Natural killer cell (primary cell): Measurements from ENCODE around the gene HSPA1A. TPM values are rescaled to one million over a fixed set of nuclear protein-coding genes. Genes with fewer than 3 reads are reported as not detected.
A peak's percentile ranks its signal among the peaks of the same experiment; 100 is the strongest.

Source experiments
- ATAC-seq, 3 donors: fragments of 150-1000 bp in 2 of 3; fragments of 200-7000 bp in 1 of 3; cut with Tn5 transposase; 1 replicate in 1 of 3; 2 replicates in 2 of 3; pipeline ENCODE4 v1.10.0; 2021; ENCODE audit warnings: mild to moderate bottlenecking in 2 of 3, moderate library complexity in 2 of 3
- DNase-seq, 2 donors: peaks; one replicate each; pipeline versions ENCODE4 v3.0.0 to v3.0.0-alpha.2; 2013 to 2021; ENCODE audit warnings: mixed read lengths in 1 of 2
- H3K27ac ChIP-seq: one replicate; pipeline ENCODE4 v1.5.1; 2013; ENCODE audit warnings: mild to moderate bottlenecking, low read length
- H3K27me3 ChIP-seq: one replicate; pipeline ENCODE4 v1.6.1; 2013; ENCODE audit warnings: low read length; ENCODE audit not compliant: control insufficient read depth, insufficient read depth
- H3K36me3 ChIP-seq: one replicate; pipeline ENCODE4 v1.6.1; 2013; ENCODE audit warnings: low read length; ENCODE audit not compliant: control insufficient read depth, insufficient read depth
- H3K4me1 ChIP-seq: one replicate; pipeline ENCODE4 v1.6.1; 2013; ENCODE audit warnings: low read length; ENCODE audit not compliant: control insufficient read depth, insufficient read depth
- H3K4me3 ChIP-seq: one replicate; pipeline ENCODE4 v1.5.1; 2013; ENCODE audit warnings: low read length
- H3K9me3 ChIP-seq: one replicate; pipeline ENCODE4 v1.6.1; 2013; ENCODE audit warnings: low read length; ENCODE audit not compliant: control insufficient read depth, insufficient read depth
- H3K27ac Mint-ChIP-seq, 2 donors: one replicate each; pipeline ENCODE4 v1.8.0; 2022; ENCODE audit warnings: mild to moderate bottlenecking in 2 of 2, mixed read lengths in 2 of 2, moderate library complexity in 1 of 2
- H3K27me3 Mint-ChIP-seq, 2 donors: one replicate each; pipeline ENCODE4 v1.8.0; 2022; ENCODE audit warnings: low read depth in 2 of 2, mixed read lengths in 2 of 2
- H3K36me3 Mint-ChIP-seq: one replicate; pipeline ENCODE4 v1.8.0; 2022; ENCODE audit warnings: mixed read lengths
- H3K4me1 Mint-ChIP-seq, 2 donors: one replicate each; pipeline ENCODE4 v1.8.0; 2022; ENCODE audit warnings: mixed read lengths in 2 of 2
- H3K4me3 Mint-ChIP-seq: one replicate; pipeline ENCODE4 v1.8.0; 2022; ENCODE audit warnings: mild to moderate bottlenecking, moderate library complexity, mixed read lengths
- H3K9me3 Mint-ChIP-seq, 2 donors: one replicate each; pipeline ENCODE4 v1.8.0; 2022; ENCODE audit warnings: mixed read lengths in 2 of 2
- whole genome bisulfite sequencing: methylation state at CpG from one replicate; pipeline ENCODE4 v1.1.7; 2013; ENCODE audit warnings: missing lambda C conversion rate; ENCODE audit not compliant: insufficient coverage; 5-methylcytosine and 5-hydroxymethylcytosine counted together
- intact Hi-C: fragments of 100-400 bp; cut with micrococcal nuclease; formaldehyde crosslinking; loops from one replicate; pipeline ENCODE4 v1.14.2; 2022
- total RNA-seq, 4 donors: library from RNA; stranded (reverse); fragments of 120-200 nt in 1 of 4; gene quantifications; one replicate each; pipeline versions ENCODE4 v1.2.3 to v1.2.4, GENCODE V29; 2013 to 2022
- TF ChIP-seq, protein P1 (sequence below): fragments of 200-600 bp; IDR thresholded peaks from one replicate; pipeline ENCODE4 v1.8.0; 2022; ENCODE audit warnings: antibody characterized with exemption

HSPA1A gene
- total RNA-seq, 3 donors from 2014 or later (not counting 1 experiment from before 2014, with no cell fraction given), result 24.4 to 34.6 (median 34.5) TPM

DNA sequence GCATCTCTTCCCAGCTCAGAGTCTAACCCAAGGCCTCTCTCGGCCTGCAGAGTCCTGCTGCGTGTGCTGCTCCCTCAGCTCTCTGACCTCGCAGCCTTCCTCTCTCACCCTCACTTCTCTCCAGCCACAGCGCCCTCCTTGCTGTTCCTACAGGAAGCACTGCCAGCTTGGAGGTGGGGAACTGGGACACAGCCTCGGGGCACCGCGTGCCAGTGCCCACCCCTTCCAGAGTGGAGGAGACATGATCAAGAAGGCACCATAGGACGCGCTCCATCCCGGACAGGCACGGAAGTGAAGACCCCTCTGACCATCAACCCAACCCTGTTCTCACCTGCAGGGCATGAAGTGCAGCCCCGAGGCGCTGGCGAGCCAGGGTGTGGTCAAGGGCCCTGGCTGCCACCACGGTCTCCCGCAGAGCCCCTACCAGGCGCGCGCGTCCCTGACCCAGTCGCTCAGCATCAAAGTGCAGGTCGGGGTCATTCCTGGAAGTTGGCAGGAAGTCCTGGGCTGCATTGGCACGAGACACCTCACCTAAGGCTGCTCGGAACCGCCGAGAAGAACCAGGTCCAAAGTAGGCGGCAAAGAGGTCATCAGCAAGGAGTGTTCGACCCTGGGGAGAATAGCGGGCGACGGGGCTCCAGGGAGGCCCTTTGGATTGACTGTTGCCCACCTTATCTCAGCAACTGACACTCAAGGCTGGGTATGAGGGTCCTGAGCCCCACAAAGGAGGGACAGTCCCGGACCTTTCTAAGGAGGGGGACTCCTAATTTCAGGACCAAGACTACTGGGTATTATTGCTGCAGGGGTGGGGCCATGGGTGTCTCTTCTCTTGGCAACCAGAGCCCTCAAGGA is 39.5 kb upstream of the HSPA1A start:
- 88% methylated on average over 32 of the region's 32 CpGs for WGBS
- no peaks in the 10 kb centered on the region for H3K36me3 Mint-ChIP-seq
- peaks cover 52% of the 10 kb centered on the region for H3K4me1 ChIP-seq
- no peak overlapping the region for H3K4me3 ChIP-seq
- intact Hi-C loops, result no loop called here
- no peaks in the 10 kb centered on the region for H3K27me3 ChIP-seq
- H3K27me3 Mint-ChIP-seq, result no peaks in the 10 kb centered on the region
- peak overlapping the region; percentile 60 to 87 for H3K27ac Mint-ChIP-seq
- peak overlapping the region; percentile 55 for H3K27ac ChIP-seq
- TF ChIP-seq, protein P1, sequence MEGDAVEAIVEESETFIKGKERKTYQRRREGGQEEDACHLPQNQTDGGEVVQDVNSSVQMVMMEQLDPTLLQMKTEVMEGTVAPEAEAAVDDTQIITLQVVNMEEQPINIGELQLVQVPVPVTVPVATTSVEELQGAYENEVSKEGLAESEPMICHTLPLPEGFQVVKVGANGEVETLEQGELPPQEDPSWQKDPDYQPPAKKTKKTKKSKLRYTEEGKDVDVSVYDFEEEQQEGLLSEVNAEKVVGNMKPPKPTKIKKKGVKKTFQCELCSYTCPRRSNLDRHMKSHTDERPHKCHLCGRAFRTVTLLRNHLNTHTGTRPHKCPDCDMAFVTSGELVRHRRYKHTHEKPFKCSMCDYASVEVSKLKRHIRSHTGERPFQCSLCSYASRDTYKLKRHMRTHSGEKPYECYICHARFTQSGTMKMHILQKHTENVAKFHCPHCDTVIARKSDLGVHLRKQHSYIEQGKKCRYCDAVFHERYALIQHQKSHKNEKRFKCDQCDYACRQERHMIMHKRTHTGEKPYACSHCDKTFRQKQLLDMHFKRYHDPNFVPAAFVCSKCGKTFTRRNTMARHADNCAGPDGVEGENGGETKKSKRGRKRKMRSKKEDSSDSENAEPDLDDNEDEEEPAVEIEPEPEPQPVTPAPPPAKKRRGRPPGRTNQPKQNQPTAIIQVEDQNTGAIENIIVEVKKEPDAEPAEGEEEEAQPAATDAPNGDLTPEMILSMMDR, result no peak
- H3K9me3 ChIP-seq, result no peaks in the 10 kb centered on the region
- ATAC-seq (no peak), DNase-seq (no peak)
- peaks cover 23% of the 10 kb centered on the region for H3K36me3 ChIP-seq
- peak overlapping the region; percentile 50 for H3K4me3 Mint-ChIP-seq
- H3K4me1 Mint-ChIP-seq, result peaks cover 0 to 39% of the 10 kb centered on the region in 2 donors
- no peaks in the 10 kb centered on the region for H3K9me3 Mint-ChIP-seq

DNA sequence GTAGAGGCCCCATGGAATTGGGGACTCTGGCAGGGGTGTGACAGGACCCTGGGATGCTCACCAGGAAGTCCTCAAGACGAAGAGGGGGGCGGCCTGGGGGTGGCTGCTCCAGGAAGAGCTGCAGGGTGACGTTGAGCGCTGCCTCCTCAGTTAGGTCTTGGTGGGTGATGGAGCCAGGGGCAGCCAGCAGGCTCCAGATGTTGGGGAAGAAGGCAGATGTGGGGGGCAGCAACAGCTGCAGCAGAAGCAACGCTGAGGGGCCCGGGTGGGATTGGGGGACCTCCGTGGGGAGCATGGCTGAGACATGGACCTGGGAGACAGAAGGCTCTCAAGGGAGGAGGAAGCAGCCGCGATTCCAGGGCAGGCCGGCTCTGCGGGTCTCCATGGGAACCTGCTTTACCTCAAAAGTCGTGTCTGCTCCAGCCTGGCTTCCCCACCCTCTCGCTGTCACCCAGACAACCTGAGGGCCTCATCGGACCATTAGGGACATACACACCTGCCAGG is 38.8 kb upstream of the HSPA1A start:
- peaks cover 47% of the 10 kb centered on the region for H3K4me1 ChIP-seq
- peak overlapping the region; percentile 55 for H3K27ac ChIP-seq
- intact Hi-C loops, result no loop called here

DNA sequence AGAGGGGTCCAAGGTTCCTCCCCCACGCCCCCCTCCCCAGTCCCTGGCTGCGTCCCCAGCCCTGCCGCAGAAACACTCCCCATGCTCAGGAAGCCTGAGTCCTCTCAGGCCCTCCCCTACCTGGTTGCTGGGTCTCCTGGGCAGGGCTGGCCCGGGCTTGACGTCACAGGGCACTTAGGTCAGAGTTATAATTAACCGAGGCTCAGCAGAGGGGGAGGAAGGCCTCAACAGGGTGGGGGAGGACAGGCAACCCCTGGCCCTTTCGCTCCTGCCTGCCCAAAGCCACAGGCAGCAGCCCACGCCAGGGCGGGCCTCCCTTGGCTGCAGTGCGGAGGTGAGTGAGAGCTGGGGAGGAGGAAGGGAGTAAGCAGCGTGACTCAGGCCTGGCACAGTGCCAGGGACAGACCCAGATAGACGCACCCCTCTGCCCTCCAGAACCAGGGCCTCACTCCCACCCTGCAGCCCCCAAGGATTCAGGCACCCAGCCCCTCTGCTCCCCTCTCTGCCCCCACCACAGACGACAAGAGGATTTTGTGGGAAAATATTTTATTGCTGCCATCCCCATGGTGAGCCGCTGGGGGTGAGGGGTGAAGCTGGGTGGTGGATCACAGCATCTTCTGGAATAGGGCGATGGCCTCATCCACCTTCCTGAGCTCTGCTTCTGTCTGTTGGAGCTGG is 38.2 kb upstream of the HSPA1A start, which contains the start of gene VWA7:
Gene VWA7, minus strand, starts transcription at position 340 of the 678 bp plus-strand sequence. CDS start 549 bp downstream, outside the sequence.
- no peak within 1 kb of the TSS for H3K4me3 ChIP-seq
- no peaks in the 10 kb centered on the region for H3K9me3 Mint-ChIP-seq
- H3K4me3 Mint-ChIP-seq, result peak within 1 kb of the TSS; percentile 50
- no peaks in the 10 kb centered on the region for H3K36me3 Mint-ChIP-seq
- H3K36me3 ChIP-seq, result peaks cover 35% of the 10 kb centered on the region
- peak within 1 kb of the TSS; percentile 55 for H3K27ac ChIP-seq
- TF ChIP-seq, protein P1, result no peak
- H3K27me3 Mint-ChIP-seq, result no peaks in the 10 kb centered on the region
- ATAC-seq (peak; percentile 72 to 89 (median 82)), DNase-seq (peak; percentile 49 to 77)
- H3K9me3 ChIP-seq, result no peaks in the 10 kb centered on the region
- H3K27me3 ChIP-seq, result no peaks in the 10 kb centered on the region
- H3K27ac Mint-ChIP-seq, result peak within 1 kb of the TSS; percentile 60 to 87
- intact Hi-C loops, result no loop called here
- peaks cover 0 to 33% of the 10 kb centered on the region in 2 donors for H3K4me1 Mint-ChIP-seq
- WGBS, result 11% methylated on average over 13 of the region's 15 CpGs
- H3K4me1 ChIP-seq, result peaks cover 42% of the 10 kb centered on the region

More for the DNA sequence above, 38.8 kb upstream of the HSPA1A start:
- Histone ChIP-seq H3K9me3 (no peaks in the 10 kb centered on the region), H3K36me3 (peaks cover 29% of the 10 kb centered on the region), H3K27me3 (no peaks in the 10 kb centered on the region), H3K4me3 (no peak overlapping the region)
- Mint-ChIP-seq H3K9me3 (no peaks in the 10 kb centered on the region), H3K4me1 (peaks cover 0 to 33% of the 10 kb centered on the region in 2 donors), H3K27me3 (no peaks in the 10 kb centered on the region), H3K4me3 (peak overlapping the region; percentile 50), H3K36me3 (no peaks in the 10 kb centered on the region), H3K27ac (peak overlapping the region; percentile 60 to 87)
- TF ChIP-seq, protein P1, result no peak
- ATAC-seq (no peak), DNase-seq (no peak)
- 28% methylated on average over 14 of the region's 14 CpGs for WGBS
